Omental fat pad (tissue), 4 donors: ENCODE data around the gene FRG1. TPM values are rescaled to one million over a fixed set of nuclear protein-coding genes. Genes with fewer than 3 reads are reported as not detected.
"Not testable (repeated sequence)": the region's sequence is repeated elsewhere in the genome, so short reads cannot be mapped to it uniquely, and the experiment has no call there.

ENCODE experiments used
- ATAC-seq: fragments of 150-250 bp; one replicate; pipeline ENCODE4 v1.9.1; 2016; ENCODE audit warnings: mild to moderate bottlenecking, moderate library complexity; ENCODE audit not compliant: low FRiP score
- DNase-seq: peaks from one replicate; pipeline ENCODE4 v3.0.0-alpha.2; 2019; ENCODE audit warnings: low spot score
- small RNA-seq: library from RNA; depleted of rRNA; stranded (forward); fragments of <200 nt; gene quantifications from one replicate; pipeline ENCODE3, GENCODE V24; 2016
- total RNA-seq, 4 donors: library from RNA; depleted of rRNA; stranded (reverse); fragments of >200 nt; gene quantifications; one replicate each; pipeline ENCODE4 v1.1.0, GENCODE V29; 2016
- TF ChIP-seq, protein P1 (sequence below), 3 donors: fragments of 450-650 bp; IDR thresholded peaks; one replicate each; pipeline ENCODE4 v1.5.1; 2016 to 2017; ENCODE audit warnings: antibody characterized with exemption in 3 of 3, mild to moderate bottlenecking in 3 of 3, moderate library complexity in 2 of 3

FRG1 gene
- total RNA-seq, 4 donors from 2014 or later, result 33.1 to 41.3 (median 34.0) TPM

DNA sequence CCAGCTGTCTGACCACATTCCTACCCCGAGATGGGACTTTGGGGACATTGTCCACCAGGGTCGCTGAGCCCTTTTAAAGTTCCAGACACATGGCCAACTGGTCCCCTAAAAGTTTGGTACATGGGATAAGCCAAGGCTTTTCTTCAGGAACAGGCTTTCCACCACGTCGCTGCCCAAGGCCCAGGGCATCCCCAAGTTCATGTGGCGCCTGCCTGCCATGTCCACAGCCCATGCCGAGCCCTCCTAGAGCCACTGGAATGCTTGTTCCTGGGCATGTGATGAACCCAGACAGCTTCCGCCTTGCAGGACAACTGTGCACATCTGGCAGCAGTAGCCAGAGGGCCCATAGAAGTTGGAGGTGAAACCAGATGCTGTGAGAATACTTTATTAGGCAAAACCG, 41.3 kb downstream of the FRG1 start:
- DNase-seq (no peak), ATAC-seq (no peak)
- TF ChIP-seq, protein P1, sequence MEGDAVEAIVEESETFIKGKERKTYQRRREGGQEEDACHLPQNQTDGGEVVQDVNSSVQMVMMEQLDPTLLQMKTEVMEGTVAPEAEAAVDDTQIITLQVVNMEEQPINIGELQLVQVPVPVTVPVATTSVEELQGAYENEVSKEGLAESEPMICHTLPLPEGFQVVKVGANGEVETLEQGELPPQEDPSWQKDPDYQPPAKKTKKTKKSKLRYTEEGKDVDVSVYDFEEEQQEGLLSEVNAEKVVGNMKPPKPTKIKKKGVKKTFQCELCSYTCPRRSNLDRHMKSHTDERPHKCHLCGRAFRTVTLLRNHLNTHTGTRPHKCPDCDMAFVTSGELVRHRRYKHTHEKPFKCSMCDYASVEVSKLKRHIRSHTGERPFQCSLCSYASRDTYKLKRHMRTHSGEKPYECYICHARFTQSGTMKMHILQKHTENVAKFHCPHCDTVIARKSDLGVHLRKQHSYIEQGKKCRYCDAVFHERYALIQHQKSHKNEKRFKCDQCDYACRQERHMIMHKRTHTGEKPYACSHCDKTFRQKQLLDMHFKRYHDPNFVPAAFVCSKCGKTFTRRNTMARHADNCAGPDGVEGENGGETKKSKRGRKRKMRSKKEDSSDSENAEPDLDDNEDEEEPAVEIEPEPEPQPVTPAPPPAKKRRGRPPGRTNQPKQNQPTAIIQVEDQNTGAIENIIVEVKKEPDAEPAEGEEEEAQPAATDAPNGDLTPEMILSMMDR (IDR thresholded peaks at IDR 0.05), result no peak

DNA sequence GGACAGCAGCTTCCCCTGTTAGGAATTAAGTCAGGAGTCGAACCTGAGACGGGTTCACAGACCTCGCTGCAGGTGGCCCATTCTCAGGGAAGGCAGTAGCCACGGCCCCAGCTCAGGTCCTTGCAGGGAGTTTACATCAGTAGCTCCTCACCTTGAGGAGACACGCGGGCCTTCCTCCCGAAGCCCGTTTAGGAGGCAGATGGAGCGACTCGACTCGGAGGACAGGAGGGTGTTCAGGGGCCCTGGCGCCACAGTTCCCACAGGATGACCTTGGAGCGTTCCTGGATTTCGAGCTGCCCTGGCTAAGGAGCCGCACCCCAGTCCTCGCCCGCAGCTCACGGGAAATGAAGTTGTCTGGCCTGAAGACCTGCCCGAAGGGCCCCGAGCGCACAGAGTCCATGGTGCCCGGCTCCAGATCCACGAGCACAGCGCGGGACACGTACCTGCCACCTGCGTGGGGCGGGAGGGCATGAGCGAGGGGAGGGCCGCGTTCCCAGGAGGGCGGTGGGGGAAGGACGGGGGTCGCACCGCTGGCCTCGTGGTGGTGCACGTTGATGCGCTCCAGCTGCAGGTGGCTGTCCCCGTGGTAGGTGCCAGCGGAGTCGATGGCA, 43.3 kb downstream of the FRG1 start:
- ATAC-seq, DNase-seq: not testable (repeated sequence)

DNA sequence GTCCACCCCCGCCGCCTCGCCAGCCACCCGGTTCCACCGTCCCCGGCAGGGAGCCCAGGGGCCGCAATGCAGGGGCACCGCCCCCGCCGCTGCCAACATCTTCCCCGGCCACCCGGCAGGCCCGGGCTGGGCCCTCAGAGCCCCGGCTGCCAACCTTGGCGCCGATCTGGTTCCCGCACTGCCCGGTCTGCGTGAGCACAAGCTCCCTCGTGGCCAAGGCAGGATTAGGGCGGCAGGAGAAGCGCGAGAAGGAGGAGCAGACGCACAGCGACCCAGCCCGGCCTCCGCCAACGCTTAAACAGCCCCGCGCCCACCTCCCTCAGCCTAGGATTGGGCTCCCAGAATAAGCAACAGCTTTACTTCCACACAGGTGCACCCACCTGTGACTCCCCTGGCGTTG, 44.0 kb downstream of the FRG1 start:
- not testable (repeated sequence) for DNase-seq, ATAC-seq

DNA sequence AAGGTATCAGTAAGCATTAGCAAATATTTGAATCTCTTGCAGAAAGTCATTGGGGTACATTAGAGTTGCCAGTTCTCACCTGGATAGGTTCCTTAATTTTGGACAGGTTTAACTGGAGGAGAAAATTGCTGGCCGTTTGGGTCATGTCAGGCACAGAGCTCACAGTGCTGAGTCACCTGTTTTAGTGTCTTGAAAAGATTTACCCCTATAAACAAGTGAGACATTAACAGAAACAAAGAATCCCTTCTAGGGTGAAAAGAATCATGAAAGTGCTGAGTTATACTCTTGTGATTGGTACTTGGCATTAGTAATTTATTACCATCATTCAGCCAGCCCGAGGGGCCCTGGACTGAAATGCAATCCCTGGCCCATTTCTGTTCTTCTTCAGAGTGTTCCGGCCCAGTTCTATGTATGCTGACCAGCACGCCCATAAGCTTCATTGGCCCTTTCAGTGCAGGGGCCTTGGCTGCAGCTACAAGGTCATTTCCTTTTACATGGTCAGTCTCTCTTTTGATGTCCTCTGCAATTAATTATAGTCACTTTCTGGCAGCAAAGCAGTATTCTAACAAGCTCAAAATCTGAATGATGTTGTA, 45.1 kb downstream of the FRG1 start:
- DNase-seq, ATAC-seq: not testable (repeated sequence)

DNA sequence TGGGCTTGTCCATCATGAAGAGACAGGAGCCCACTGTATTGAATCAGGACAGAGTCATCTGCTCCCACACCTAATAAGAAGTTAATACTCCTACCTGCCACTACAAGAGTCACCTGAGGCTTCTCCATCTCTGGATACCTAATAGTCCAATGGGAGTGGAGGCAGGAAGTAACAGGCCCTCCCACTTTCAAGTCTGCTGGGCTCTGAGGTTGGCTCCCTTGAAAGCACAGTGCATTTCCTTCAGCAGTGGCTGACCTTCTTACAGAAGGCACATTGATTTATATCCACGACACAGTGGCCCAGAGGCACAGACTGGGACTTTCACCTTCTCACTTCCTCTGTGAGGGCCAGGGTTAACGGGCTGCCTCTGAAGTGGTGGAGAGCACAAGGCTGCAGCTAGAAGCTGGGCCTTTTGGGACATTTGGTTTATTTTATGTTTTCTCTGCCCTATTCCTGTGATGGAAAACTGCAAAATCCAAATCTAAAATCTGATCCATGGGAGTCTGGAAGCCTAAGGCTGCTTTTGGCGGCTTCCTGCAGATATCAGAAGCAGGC, 48.3 kb downstream of the FRG1 start:
- DNase-seq, result no peak
- TF ChIP-seq, protein P1 (IDR thresholded peaks at IDR 0.05), result no peak
- ATAC-seq, result no peak

DNA sequence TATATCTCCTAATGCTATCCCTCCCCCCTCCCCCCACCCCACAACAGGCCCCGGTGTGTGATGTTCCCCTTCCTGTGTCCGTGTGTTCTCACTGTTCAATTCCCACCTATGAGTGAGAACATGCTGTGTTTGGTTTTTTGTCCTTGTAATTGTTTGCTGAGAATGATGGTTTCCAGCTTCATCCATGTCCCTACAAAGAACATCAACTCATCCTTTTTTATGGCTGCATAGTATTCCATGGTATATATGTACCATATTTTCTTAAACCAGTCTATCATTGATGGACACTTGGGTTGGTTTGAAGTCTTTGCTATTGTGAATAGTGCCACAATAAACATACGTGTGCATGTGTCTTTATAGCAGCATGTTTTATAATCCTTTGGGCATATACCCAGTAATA, 49.3 kb downstream of the FRG1 start:
- DNase-seq, ATAC-seq: not testable (repeated sequence)

Small RNAs within 50 kb of the gene (small RNA-seq; reads per million reads assigned to genes)
- gene MLLT10P2, result not detected

Other genes with a start within 250 kb of the FRG1 start
- not detected for gene FRG2, start 86.4 kb downstream of the FRG1 start, total RNA-seq
- not detected for gene DBET, start 123.6 kb downstream of the FRG1 start, total RNA-seq
- gene DUX4, start 232.9 kb downstream of the FRG1 start, total RNA-seq, result not detected